GM12872 (cell line): Measurements from ENCODE around the gene EMC10.

Experiments used
- TF ChIP-seq, protein P1 (sequence below): IDR thresholded peaks from 3 replicates; pipeline ENCODE4 v1.5.1; 2011; ENCODE audit warnings: low read depth, mild to moderate bottlenecking, low read length, moderate library complexity; ENCODE audit not compliant: insufficient read depth

The EMC10 gene

DNA sequence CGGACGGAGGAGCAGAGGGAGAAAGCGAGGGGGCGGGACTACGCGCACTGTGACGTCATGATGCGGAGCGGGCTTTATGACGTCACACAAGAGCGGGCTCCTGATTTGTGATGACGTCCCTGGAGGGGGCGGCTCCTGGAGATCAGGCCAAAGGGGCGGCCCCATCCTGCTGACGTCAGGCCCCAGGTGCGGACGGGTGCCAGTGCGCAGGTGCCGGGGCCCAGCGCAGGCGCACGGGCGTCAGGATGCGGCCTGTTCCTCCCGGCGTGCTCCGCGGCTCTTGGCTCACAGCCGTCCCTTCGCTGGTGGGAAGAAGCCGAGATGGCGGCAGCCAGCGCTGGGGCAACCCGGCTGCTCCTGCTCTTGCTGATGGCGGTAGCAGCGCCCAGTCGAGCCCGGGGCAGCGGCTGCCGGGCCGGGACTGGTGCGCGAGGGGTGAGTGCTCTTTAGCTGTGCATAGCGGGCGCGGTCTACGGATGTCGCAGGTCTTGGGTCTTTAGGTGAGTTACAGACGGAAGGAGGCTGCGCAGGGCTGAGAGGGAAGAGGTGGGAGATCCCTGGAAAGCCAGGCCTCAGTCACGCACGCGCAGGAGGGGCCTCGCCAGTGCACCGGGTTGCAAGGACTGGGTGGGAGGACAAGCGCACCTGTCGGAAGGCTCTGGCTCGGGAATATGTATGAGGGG, at the start of gene EMC10, which contains the start of gene GARIN5A:
EMC10 (plus strand) TSS at position 284 of the 683 bp plus-strand sequence; CDS start at position 322, 38 bp downstream.
GARIN5A (minus strand) TSS at position 625 of the 683 bp plus-strand sequence; CDS start at position 165, 460 bp downstream.
- TF ChIP-seq, protein P1, sequence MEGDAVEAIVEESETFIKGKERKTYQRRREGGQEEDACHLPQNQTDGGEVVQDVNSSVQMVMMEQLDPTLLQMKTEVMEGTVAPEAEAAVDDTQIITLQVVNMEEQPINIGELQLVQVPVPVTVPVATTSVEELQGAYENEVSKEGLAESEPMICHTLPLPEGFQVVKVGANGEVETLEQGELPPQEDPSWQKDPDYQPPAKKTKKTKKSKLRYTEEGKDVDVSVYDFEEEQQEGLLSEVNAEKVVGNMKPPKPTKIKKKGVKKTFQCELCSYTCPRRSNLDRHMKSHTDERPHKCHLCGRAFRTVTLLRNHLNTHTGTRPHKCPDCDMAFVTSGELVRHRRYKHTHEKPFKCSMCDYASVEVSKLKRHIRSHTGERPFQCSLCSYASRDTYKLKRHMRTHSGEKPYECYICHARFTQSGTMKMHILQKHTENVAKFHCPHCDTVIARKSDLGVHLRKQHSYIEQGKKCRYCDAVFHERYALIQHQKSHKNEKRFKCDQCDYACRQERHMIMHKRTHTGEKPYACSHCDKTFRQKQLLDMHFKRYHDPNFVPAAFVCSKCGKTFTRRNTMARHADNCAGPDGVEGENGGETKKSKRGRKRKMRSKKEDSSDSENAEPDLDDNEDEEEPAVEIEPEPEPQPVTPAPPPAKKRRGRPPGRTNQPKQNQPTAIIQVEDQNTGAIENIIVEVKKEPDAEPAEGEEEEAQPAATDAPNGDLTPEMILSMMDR = no peak

DNA sequence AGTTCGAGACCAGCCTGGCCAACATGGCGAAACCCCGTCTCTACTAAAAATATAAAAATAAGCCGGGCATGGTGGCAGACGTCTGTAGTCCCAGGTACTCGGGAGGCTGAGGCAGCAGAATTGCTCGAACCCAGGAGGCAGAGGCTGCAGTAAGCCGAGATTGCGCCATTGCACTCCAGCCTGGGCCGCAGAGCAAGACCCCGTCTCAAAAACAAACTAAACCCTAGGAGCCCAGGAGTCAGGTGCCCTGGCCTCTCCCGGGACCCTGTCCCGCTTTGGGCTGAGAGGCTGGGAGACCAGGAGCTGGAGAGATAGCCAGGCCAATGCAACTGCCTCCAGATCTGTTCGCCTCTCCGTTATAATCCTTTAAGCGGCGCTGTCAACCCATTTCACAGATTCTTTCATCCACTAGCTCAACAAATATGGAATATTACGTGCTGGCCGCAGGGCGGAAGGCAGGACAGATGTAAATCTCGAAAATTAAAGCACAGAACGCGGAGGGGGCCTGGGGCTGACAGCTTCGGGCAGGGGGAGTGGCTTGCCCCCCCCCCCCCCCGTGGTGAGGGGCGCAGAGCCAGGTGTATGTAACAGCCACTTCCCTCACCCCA, 48.9 kb upstream of the EMC10 start:
- TF ChIP-seq, protein P1 = no peak

DNA sequence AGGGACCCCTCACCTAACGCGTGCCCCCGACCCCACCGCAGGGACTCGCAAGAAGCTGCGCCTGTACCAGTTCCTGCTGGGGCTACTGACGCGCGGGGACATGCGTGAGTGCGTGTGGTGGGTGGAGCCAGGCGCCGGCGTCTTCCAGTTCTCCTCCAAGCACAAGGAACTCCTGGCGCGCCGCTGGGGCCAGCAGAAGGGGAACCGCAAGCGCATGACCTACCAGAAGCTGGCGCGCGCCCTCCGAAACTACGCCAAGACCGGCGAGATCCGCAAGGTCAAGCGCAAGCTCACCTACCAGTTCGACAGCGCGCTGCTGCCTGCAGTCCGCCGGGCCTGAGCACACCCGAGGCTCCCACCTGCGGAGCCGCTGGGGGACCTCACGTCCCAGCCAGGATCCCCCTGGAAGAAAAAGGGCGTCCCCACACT, 48.3 kb upstream of the EMC10 start:
- TF ChIP-seq, protein P1 = no peak

DNA sequence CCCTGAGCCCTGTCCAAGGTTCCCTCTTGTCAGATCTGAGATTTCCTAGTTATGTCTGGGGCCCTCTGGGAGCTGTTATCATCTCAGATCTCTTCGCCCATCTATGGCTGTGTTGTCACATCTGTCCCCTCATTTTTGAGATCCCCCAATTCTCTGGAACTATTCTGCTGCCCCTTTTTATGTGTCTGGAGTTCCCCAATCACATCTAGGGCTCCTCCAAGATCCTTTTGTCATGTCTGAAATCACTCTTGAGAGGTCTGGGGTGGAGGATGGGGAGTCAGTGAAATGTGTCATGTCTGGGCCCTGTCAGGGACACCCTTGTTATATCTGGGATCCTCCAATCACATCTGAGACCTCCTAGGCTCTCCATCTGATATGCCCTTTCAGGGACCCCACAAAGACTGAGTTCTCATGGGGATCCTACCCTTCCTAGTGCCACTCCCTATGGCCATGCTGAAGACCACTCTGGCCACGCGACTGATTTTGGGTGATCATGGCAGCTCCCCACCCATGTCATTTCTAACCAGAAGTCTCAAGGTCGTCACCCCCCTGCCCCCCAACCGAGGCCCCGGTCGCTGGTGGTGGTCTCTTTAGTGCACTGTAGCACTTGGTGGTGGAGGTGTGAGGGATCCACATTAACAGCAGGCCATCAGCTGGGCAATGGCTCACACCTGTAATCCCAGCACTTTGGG, 47.4 kb upstream of the EMC10 start:
- TF ChIP-seq, protein P1 = no peak

DNA sequence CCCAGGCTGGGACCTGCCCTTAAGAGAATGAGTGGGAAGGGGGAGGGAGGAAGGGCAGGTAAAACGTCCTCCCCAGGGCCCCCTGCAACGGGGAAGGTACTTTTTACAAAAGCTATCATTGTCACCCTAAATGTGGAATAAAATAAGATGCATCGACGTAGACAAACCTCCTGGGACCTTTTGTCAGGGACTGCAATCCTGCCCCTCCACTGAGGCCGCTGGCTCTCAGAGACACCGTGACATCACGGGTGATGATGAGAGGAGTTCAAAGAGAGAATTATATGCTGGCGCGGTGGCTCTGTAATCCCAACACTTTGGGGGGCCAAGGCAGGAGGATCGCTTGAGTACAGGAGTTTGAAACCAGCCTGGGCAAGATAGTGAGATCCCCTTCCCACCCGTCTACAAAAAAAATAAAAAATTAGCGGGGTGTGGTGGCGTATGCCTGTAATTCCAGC, 45.4 kb upstream of the EMC10 start:
- TF ChIP-seq, protein P1 = no peak

DNA sequence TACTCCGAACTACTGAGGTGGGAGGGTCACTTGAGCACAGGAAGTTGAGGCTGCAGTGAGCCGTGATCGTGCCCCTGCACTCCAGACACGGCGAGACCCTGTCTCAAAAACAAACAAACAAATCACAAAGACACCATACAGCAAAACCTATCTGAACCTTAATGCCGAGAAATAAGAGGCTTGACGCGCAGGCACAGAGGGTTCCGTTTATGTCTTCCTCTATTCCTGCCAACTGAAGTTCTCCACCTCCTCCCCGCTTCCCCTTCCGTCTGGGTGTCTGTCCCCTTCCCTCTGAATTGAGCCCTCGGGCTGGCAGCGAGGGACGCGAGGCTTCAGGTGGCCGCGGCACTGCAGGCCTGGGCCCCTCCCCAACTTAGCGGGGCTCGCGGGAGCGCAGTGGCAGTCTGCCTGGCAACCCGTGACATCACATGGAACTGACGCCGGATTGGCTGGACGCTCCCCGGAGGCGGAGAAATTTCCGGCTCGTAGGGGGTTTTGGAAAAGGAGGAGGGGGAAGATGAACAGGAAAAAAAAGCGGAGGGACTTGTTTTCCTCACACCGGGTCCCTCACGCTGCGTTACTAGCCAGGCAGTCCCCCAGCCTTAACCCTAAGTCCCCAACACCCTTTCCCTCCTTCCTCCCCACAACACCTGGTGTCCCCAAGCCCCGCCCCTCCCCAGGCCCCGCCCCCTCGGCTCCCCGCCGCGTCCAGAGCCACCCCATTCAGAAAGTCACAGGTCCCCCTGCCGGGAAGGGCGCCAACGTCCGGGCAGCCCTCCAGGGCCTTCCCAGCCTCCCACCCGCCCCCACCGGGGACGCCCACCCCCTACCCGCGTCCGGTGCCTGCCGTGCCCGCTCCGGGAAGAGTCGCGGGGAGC, 44.7 kb upstream of the EMC10 start:
- TF ChIP-seq, protein P1 = no peak
